Measurements from ENCODE around the gene S100A16.
"Not testable (repeated sequence)": the region's sequence is repeated elsewhere in the genome, so short reads cannot be mapped to it uniquely, and the experiment has no call there.

The S100A16 gene

DNA sequence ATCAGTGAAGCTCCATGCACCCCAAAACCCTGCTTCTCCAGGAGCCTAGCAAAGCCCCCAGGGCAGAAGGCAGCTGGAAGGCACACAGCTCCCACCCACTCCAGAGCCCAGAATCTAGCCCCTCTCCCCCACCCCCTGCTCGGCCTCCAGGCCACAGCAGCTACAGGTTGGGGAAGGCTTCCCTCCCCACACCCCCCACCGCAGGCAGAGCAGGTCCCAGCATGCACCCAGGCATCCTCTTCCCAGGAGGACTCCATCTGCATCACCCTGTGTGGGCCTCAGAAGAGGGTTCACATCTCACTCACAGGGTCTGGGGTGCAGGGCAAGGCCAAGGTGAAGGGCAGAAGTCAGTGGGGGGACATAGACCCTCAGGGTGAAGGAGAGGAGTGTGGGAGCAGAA, 2.5 kb upstream of the S100A16 start:
- no peak for DNase-seq (ENCODE audit: low spot score)

DNA sequence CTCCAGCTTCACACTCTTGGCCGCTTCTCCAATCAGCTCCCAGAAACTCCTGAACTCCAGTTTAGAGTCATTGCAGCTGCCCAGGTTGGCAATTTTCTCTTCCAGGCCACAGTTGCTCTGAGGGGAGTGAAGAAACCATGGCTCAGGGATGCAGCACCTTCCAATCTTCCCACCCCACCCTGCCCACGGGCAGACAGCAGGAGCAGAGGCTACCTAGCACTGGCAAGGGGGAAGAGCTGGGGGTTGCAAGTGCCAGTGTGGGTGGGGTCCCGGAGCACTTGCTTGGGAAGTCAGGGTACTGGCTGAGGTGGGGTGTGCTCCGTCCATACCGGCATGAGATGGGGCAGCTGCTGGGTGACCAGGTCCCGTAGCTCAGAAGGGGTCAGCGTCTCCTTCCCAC, 2.0 kb upstream of the S100A16 start:
- DNase-seq (ENCODE audit: low spot score) = no peak

DNA sequence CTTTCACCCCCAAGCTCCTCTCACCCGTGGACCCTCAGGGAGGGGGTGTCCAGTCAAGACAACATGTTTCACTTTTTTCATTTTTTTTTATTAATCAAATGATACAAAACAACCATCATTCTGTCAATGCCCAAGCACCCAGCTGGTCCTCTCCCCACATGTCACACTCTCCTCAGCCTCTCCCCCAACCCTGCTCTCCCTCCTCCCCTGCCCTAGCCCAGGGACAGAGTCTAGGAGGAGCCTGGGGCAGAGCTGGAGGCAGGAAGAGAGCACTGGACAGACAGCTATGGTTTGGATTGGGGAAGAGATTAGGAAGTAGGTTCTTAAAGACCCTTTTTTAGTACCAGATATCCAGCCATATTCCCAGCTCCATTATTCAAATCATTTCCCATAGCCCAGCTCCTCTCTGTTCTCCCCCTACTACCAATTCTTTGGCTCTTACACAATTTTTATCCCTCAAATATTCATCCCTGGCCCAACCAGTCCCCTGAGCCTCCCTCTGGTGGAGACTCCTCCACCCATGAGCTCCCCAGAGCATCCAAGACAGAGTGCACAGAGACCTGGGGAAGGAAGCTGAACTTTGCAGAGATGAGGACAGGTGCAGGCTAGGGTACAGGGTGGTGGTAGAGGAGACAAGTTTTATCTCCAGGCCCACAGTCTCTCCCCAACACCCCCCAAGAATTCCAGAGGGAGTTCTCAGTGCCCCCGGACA, 1.4 kb upstream of the S100A16 start:
- DNase-seq (ENCODE audit: low spot score) = no peak

DNA sequence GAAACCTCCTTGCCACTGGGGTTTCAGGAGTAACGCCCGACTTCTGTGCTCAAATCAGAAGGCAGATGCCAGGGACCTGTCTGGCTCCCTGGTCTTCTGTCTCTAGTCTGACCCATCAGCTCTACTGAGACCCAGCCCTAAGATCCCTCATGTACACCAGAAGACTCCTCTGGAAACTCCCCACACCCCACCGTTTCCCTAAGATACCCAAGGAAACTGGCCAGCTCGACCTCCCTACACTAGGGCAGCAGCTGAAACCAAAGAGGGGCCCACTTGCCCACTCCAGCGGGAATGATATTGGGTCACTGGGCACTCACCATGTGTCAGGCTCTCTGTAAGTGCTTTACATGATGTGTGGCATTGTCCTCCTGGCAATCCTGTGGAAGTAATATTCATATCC, 469 bp upstream of the S100A16 start:
- DNase-seq (ENCODE audit: low spot score) = peak; percentile 24

DNA sequence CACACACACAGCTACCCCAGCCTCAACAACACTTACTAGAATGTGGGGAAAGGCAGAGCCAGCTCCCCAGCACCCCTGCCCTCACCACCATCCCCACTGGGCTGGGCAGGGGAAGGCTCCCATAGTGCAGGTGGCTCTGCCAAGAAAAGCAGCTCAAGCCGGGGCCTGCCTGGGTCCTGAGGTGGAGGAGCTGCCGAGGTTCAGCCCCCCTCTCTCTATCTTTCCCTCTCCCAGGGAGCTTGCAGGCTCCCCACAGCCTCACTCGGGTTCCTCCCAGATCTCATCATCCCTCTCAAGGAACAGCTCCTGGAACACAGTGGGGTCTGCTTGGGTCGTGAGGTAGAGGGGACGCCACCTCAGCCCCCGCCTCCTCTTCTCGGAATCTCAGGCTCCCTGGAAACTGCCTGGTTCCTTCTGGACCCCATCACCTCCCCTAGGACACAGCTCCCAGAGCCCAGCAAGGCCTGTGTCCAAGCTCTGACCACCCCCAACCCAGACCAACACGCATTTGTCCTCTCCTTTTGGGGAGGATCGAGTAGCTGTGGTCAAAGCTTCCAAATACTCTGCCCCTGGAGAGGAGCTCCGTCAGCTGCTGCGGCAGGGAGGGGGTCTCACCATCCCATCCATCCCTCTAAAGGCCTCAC, 704 bp downstream of the S100A16 start:
- DNase-seq (ENCODE audit: low spot score) = no peak

DNA sequence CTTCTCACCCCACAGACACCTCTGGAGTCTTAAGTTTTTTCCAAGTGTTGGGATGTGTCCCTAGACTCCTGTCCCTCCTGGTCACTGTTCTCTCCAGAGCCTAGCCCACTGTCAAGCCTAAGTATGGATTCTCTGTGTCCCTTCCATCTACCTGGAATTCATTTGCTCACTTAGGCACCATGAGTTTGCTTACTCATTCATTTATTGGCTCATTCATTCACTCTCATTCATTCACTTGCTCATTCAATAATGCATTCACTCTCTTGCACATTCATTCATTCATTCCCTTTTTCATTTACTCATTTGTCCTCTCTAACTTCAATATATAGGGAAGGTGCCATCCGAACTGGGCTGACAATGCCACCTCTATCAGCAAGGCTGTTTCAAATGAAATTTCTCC, 1.6 kb downstream of the S100A16 start:
- no peak for DNase-seq (ENCODE audit: low spot score)

DNA sequence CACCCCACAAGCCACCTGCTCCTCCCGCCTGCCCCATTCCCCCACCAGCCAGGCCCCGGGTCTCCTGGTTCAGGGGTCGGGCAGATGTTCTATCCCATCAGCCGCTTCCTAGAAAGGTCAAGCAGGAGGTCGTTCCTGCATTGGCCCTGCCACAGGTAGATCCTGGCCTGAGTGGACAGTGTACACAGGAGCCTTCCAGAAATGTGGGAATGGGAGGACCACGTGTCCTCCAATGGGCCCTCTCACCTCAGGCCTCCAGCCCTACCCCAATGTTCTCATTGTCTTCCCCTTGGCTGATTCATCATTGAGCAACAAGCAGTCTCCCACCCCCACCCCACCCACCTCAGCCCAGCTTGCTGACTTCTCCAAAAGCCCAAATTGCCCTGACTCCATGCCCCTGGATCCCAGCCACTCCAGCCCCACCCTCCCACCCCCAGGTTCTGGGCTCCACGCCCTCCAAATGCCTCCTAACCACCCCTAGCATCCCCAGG, 2.1 kb downstream of the S100A16 start:
- DNase-seq (ENCODE audit: low spot score) = no peak

DNA sequence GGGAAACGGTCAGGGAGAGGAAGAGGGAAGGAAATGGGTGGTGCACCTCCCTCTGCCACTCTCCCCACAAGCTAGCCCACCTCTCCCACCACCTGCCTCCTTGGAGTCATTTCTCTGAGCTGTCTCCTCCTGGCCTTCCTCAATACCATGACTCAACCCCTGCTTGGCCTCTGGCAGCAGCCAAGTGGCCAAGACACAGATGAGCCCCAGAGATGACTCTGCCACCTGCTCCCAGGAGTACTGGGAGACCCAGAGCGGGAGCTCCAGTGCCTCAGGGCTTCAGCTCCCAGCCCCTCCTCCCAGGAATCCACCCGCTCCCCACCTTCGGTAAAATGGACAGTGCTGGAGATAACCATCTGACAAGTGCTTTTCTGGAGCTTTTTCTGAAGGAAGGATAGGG, 2.6 kb downstream of the S100A16 start:
- no peak for DNase-seq (ENCODE audit: low spot score)

DNA sequence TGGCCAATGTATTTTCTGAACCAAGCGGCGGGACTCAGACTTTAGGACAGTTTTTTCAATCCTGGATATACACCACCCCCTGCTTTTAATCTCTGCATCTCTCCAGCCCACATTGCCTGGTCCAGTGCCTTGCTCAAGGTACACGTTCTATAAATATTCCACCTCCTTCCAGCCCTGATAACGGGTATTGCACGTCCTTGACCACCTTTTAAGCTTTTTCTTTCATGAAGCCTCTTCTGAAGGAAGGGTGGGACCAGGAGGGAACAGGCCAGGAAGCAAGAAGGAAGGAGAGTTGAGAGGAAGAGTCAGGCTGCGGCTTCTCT, 3.4 kb downstream of the S100A16 start:
- no peak for DNase-seq (ENCODE audit: low spot score)

DNA sequence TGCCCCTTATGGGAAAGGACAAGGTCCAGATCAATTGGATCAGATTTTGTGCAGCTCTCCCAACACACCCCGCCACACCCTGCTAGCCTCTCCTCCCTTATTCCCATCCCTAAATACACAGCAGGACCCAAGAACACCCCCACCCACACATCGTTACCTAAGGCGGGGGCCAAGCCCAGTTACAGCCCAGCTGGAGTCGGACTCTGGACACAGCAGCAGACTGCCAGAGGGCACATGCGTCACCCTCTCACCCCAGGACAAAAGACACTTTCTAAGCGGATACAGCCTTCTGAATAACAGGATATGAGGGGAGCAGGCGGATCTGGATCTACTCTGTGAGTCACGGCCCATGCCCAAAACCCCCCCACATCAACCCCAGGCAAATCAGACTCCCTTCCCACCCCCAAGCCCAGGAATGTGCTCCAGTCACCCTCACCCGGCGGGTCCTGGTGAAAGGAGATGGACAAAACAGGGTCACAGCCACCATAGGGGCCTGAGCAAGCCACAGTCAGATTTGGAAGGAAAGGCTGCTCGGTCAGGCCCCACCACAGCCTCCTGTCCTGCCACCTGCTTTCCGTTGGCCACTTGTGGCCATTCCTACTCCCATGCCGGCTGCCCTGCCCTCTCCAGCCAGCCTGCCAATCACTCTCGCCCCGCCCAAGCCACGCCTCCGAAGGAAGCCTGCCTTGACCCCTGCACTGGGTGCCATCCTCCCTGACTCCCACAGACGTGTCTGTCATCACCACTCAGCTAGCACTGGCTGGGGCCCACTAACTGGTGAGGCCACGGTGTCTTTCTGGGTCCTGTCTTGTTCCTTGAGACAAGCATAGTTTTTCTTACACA, 4.0 kb downstream of the S100A16 start:
- peak; percentile 34 for DNase-seq (ENCODE audit: low spot score)

DNA sequence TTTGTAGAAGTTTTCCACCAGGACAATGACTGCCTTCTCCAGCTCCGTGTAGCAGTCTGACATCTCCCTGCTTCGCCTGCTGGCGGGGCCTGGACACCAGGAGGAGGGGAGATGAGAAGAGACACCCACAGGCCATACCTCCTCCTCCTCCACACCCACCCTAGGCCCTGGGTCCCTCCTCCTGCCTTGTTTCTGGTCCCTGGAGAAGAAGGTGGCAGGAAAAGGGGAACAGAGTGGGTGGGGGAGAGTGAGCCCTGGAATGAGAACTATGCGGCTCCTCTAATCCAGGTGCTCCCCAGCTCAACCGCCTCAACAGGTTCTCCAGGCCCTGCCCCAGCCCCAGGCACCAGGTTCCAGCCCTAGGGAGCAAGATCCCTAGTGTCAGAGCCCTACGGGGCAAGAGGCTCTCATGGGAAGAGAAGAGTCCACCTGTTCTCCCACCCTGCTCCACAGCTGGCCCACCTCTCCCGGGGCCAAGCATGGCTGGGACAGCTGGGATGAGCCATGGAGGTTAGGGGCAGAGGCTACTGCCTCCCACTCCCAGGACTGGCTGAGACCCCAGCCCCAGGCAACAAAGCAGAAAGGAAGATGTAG, 4.8 kb downstream of the S100A16 start:
- no peak for DNase-seq (ENCODE audit: low spot score)

DNA sequence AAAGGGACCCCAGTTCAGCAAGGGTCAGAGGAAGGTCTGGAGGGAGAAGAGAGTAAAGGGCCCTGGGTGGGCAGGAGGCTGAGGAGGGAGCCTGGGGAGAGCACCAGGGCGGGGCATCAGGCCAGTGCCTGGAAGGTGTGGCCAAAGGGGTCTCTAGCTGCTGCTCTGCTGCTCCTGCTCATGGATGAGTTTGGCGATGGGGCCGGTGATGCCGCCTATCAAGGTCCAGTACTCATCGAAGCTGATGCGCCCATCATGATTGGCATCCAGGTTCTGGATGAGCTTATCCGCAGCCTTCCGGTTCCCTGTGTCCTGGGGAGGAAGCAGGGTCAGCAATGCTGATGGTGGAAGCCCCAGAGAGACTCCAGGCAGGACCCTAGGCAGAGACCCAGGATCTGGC, 5.6 kb downstream of the S100A16 start:
- no peak for DNase-seq (ENCODE audit: low spot score)

DNA sequence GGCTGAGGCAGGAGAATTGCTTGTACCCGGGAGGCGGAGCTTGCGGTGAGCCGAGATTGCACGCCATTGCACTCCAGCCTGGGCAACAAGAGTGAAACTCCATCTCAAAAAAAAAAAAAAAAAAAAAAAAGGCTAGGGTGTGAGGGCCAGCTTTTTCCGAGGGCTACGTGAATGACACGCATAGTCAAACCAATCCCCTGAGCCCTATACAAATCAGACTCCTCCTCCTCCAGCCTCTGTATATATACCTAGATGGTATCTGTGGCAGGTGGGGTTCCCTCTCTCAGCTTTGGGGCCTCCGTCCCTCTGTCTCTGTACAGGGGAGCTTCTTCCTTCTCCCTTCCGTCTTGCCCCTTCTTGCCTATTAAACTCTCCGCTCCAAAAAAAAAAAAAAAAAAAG, 6.7 kb downstream of the S100A16 start:
- no peak for DNase-seq (ENCODE audit: low spot score)

DNA sequence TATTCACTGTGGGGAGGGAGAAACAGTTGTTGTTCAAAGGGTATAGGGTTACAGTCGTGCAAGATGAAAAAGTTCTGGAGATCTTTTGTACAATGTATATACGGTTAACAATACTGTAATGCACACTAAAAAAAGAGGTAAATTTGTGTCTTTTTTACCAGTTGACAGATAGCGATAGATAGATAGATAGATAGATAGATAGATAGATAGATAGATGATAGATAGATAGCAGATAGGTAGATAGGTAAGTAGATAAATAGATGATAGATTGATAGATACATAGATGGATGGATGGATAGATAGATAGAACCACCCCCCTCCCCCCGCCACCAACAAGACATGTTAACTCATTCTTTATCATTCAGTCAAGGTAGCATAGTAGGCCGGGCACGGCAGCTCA, 10.2 kb downstream of the S100A16 start:
- no peak for DNase-seq (ENCODE audit: low spot score)

DNA sequence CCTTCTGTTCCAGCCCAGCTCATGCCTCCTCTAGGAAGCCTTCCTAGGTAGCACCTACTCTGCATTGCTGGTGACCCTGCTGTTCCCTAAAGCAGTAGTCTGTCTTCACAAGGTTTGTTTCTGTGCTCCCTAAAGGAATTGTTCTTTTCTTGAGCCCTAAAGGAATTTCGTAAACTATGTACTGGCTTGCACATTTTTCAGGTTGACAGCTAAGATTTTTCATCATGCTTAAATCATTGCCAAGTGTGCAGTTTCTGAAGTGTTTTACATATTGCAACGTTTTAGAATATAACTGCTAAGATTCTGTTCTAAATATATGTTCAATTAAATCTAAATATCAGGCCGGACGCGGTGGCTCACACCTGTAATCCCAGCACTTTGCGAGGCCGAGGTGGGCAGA, 13.1 kb downstream of the S100A16 start:
- DNase-seq (ENCODE audit: low spot score) = no peak

DNA sequence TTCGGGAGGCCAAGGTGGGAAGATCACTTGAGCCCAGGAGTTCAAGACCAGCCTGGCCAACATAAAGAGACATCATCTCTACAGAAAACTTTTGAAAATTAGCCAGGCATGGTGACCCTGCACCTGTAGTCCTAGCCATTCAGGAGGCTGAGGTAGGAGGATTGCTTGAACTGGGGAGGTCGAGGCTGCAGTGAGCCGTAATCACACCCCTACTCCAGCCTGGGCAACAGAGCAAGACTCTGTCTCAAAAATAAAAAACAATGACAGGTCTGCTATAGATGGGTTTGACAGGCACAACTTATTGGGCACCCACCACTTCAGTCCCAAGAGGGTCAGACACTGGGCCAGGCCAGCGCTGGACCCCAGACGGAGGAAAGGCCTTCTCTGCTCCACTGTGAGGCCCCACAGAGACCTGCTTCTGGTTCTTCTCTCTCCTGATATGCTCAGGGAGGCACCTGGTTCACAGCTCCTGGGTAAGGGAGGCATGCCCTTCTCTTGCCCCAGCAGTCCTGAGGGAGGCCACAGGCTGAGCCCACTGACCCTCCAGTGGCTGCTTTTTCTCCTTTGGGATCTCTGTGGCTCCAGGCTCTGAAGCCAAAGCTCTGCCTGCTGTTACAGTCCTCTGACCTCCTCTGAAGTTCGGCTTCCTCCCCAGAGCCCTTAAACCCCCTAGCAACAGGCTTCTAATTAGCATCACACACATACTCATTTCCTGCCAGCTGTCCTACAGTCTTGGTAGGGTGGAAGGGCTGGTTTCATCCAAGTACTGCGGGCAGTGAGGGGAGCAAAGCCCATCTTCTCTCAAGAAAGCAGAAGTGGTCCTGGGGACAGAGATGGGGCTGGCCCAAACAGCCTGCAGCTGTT, 14.4 kb downstream of the S100A16 start:
- DNase-seq (ENCODE audit: low spot score) = peak; percentile 40

DNA sequence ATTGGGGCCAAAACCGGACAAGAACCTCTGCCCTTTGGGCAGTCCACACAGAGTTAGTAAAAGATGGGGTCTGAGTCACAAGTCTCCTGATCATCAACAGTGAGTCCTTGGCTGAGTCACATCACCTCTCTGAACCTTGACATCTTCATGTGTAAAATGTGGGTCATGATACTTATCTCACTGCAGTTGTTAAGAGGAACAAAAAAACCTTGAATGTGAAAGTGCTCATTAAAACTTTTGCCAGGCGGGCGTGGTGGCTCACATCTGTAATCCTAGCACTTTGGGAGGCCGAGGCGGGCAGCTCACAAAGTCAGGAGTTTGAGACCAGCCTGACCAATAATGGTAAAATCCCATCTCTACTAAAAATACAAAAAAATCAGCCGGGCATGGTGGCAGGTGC, 15.7 kb downstream of the S100A16 start:
- no peak for DNase-seq (ENCODE audit: low spot score)

DNA sequence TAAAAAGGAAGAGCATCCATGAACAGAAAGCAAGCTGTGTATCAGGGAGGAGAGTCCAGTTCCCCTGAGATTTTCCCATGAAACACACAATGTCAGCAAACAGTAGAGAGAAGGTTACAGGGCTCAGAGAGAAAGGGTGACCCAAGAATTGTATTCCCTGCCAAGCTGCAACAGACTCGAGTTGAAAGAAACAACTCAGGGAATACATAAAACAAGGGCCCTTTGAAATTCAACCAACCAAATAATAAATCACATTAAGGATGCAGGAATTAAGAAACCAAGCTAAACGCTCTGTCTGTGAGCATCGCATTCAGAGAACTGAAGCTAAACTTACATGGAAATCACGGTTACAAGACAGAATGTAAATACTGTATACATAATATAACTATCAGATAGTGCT, 20.2 kb downstream of the S100A16 start:
- no peak for DNase-seq (ENCODE audit: low spot score)

DNA sequence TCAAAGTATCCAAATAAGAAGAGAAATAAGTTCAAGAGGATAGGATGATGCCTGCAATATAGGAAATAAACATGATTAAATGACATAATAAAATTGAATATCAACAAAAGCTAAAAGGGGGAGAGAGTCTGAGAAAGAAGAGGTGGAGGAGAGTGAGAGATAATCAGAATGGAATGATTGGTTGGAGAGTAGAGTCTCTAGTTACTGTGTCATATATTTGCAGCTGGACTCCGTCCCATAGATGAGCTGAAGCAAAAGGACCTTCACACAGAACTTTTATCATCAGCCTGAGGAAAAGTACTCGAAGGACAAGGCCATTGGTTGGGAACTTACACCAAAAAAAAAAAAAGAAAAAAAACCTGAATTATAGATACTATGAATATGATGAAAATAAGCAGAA, 24.5 kb downstream of the S100A16 start:
- DNase-seq (ENCODE audit: low spot score) = no peak

DNA sequence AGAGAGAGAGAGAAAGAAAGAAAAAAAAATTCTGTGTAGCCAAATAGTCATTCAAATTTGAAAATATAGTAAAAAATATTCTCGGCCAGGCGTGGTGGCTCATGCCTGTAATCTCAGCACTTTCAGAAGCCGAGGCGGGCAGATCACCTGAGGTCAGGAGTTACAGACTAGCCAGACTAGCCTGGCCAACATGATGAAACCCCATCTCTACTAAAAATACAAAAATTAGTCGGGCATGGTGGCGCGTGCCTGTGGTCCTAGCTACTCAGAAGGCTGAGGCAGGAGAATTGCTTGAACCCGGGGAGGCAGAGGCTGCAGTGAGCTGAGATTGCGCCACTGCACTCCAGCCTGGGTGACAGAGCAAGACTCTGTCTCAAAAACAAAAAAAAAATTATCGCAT, 24.9 kb downstream of the S100A16 start:
- DNase-seq (ENCODE audit: low spot score) = not testable (repeated sequence)

DNA sequence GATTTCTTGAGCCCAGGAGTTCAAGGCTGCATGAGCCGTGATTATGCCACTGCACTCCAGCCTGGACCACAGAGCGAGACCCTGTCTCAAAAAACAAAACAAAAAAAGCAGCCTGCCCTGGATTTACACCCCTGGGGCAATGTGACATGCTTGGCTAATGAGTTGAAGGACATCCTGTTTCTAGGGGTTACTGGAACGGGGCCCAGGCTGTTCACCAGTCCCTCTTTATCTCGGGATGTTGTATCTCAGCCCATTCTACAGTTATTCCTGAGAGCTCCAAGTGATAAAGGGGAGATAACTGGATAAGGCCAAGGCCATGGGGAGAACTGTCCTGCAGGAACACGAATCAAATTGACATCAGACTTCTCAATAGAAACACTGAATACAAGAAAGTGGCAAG, 25.6 kb downstream of the S100A16 start:
- no peak for DNase-seq (ENCODE audit: low spot score)

DNA sequence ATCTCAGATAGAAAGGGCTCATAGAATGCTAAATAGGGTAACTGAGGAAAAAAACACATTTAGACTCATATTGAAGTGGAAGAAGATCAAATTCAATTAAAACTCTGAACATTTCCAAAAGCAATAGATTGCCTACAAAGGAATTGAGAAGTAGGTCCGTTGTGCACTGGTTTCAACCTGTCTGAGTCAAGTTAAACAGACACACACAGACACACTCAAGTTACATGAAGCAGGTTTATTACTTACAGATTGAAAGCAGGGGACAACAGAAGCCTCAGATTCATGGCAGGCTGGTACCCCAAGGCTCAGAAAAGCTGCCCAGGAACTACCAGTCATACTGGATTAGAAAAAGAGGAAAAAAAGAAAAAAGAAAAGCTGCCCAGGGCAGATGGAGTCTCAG, 26.6 kb downstream of the S100A16 start:
- no peak for DNase-seq (ENCODE audit: low spot score)
